HT-29 (cell line): Measurements from ENCODE around the gene ZC3H4. TPM values are rescaled to one million over a fixed set of nuclear protein-coding genes. Genes with fewer than 3 reads are reported as not detected.
"Not testable (repeated sequence)": the region's sequence is repeated elsewhere in the genome, so short reads cannot be mapped to it uniquely, and the experiment has no call there.

Source experiments
- DNase-seq: peaks from one replicate; pipeline ENCODE4 v3.0.0-alpha.2; 2015; ENCODE audit warnings: low spot score
- total RNA-seq: library from RNA; depleted of rRNA; stranded (reverse); fragments of >200 nt; shearing (Covaris generic); gene quantifications from 2 replicates; pipeline ENCODE4 v1.2.3, GENCODE V29; 2014

Gene ZC3H4
- total RNA-seq, 1 experiment from 2014 or later = 36.7 TPM

GRCh38 chr19:47084879-47085439 lies 28.6 kb downstream of the ZC3H4 start:
- no peak for DNase-seq

GRCh38 chr19:47082493-47082892 lies 31.1 kb downstream of the ZC3H4 start:
- no peak for DNase-seq

- DNase-seq = no peak
Observed at GRCh38 chr19:47081095-47081494, 32.5 kb downstream of the ZC3H4 start.

GRCh38 chr19:47078351-47078750 lies 35.2 kb downstream of the ZC3H4 start:
- not testable (repeated sequence) for DNase-seq

GRCh38 chr19:47075941-47076340 lies 37.6 kb downstream of the ZC3H4 start:
- no peak for DNase-seq

GRCh38 chr19:47075179-47075810 lies 38.3 kb downstream of the ZC3H4 start:
- DNase-seq = no peak

GRCh38 chr19:47074621-47075020 lies 39.0 kb downstream of the ZC3H4 start:
- no peak for DNase-seq

- no peak for DNase-seq
Observed at GRCh38 chr19:47073574-47073973, 40.0 kb downstream of the ZC3H4 start.

- no peak for DNase-seq
Observed at GRCh38 chr19:47072323-47072722, 41.3 kb downstream of the ZC3H4 start.

GRCh38 chr19:47071731-47072130 lies 41.8 kb downstream of the ZC3H4 start:
- no peak for DNase-seq

GRCh38 chr19:47070756-47071155 lies 42.8 kb downstream of the ZC3H4 start:
- DNase-seq = no peak

- no peak for DNase-seq
Observed at GRCh38 chr19:47069795-47070194, 43.8 kb downstream of the ZC3H4 start.

- DNase-seq = no peak
Observed at GRCh38 chr19:47068876-47069406, 44.6 kb downstream of the ZC3H4 start.

GRCh38 chr19:47068246-47068645 lies 45.3 kb downstream of the ZC3H4 start:
- DNase-seq = no peak

- no peak for DNase-seq
Observed at GRCh38 chr19:47067215-47067847, 46.2 kb downstream of the ZC3H4 start.

- no peak for DNase-seq
Observed at GRCh38 chr19:47066376-47067214, 47.0 kb downstream of the ZC3H4 start.

GRCh38 chr19:47065242-47065641 lies 48.3 kb downstream of the ZC3H4 start:
- no peak for DNase-seq

- DNase-seq = no peak
Observed at GRCh38 chr19:47063874-47064273, 49.7 kb downstream of the ZC3H4 start.

- DNase-seq = no peak
Observed at GRCh38 chr19:47058621-47059022, 55.0 kb downstream of the ZC3H4 start.

- no peak for DNase-seq
Observed at GRCh38 chr19:47057328-47057727, 56.2 kb downstream of the ZC3H4 start.

GRCh38 chr19:47056411-47056810 lies 57.2 kb downstream of the ZC3H4 start:
- no peak for DNase-seq

GRCh38 chr19:47050562-47050961 lies 63.0 kb downstream of the ZC3H4 start:
- DNase-seq = not testable (repeated sequence)
